ENCODE data around the gene NBAS. TPM values are rescaled to one million over a fixed set of nuclear protein-coding genes. Genes with fewer than 3 reads are reported as not detected.
"Not testable (repeated sequence)": the region's sequence is repeated elsewhere in the genome, so short reads cannot be mapped to it uniquely, and the experiment has no call there.

Gene NBAS
- total and polyA plus RNA-seq, 9 of the 15 experiments (the other 6 are each of a cell fraction or from before 2014, with no cell fraction given) = 15.3 to 94.4 (median 69.9) TPM

- TF ChIP-seq FOXM1 (IDR thresholded peaks at IDR 0.05; ENCODE audit: low read depth) = no peak
- no peak for TF ChIP-seq FOXM1 (CRISPR knock-in tag; IDR thresholded peaks at IDR 0.05; ENCODE audit: low read depth)
- no peak for TF ChIP-seq RHOXF2B (CRISPR knock-in tag; conservative IDR thresholded peaks at IDR 0.05)
Measured at GRCh38 chr2:15504882-15505663, 56.1 kb downstream of the NBAS start (continued).

DNA sequence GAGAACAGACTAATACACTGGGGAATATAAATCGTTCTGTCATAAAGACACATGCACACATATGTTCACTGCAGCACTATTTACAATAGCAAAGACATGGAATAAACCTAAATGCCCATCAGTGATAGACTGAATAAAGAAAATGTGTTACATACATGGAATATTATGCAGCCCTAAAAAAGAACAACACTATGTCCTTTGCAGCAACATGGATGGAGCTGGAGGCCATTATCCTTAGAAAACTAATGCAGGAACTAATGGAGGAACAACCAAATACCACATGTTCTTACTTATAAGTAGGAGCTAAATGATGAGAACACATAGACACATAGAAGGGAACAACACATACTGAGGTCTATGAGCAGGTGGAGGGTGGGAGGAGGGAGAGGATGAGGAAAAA lies 61.9 kb downstream of the NBAS start:
- CTCF ChIA-PET (ENCODE audit: low intra/inter-chr PET ratio); DNase-seq (ENCODE audit: extremely low read depth in 1 of 4, low spot score in 3 of 4); FAIRE-seq; H3K9me1 ChIP-seq (ENCODE audit: control insufficient read depth, insufficient read depth, low read length); intact Hi-C loops (cut with micrococcal nuclease); BruUV-seq (replicated peaks); H3K27me3 ChIP-seq (ENCODE audit: control insufficient read depth in 2 of 2, insufficient read depth in 2 of 2, low read length in 2 of 2); H3K4me2 ChIP-seq (ENCODE audit: insufficient read depth, low read length); H3K4me1 ChIP-seq (replicated peaks in 1 of 2; ENCODE audit: control insufficient read depth in 2 of 2, insufficient read depth in 2 of 2, low read length in 2 of 2); H3K9ac ChIP-seq (ENCODE audit: insufficient read depth in 1 of 2, low read depth in 2 of 2, low read length in 2 of 2); H3K4me3 ChIP-seq; H4K20me1 ChIP-seq (replicated peaks; ENCODE audit: control insufficient read depth, insufficient read depth, low read length); ATAC-seq; H2AFZ ChIP-seq (ENCODE audit: low read depth, low read length); in situ Hi-C loops (cut with MboI); POLR2A ChIA-PET; H3K27ac ChIP-seq (ENCODE audit: extremely low read depth, low read depth, low read length); H3K9me3 ChIP-seq (replicated peaks; ENCODE audit: control insufficient read depth, insufficient read depth, low read depth, low read length); H3K79me2 ChIP-seq (ENCODE audit: control insufficient read depth, insufficient read depth, low read length): not testable (repeated sequence)
- H3K36me3 ChIP-seq (ENCODE audit: control insufficient read depth, insufficient read depth, low read length) = peaks cover 78% of the 10 kb centered on the region
- 93% methylated on average over 1 of the region's 1 CpG for WGBS (ENCODE audit: insufficient coverage, low coverage, missing lambda C conversion rate)
- TF ChIP-seq RBM25 (IDR thresholded peaks at IDR 0.05; ENCODE audit: low read depth, low read length, severe bottlenecking) (peak; percentile 63), ZNF146 (CRISPR knock-in tag; IDR thresholded peaks at IDR 0.05; ENCODE audit: unreplicated experiment) (peak; percentile 91), BCOR (IDR thresholded peaks at IDR 0.05) (peak; percentile 20; the same call in 1 of the 2 replicates)

Measured in K562 (cell line).